K562 (cell line): ENCODE measurements around the gene HJV. TPM values are rescaled to one million over a fixed set of nuclear protein-coding genes. Genes with fewer than 3 reads are reported as not detected.

Experiments used
- CC2D1A ChIP-seq: fragments of 450-650 bp; IDR thresholded peaks from 2 replicates; pipeline ENCODE4 v1.6.1; 2017; ENCODE audit warnings: mild to moderate bottlenecking
- CEBPG ChIP-seq, 3 experiments: fragments of 200-800 bp in 1 of 3; sonication (Bioruptor generic) in 1 of 3; sonication (generic) in 1 of 3; formaldehyde crosslinking in 1 of 3; IDR thresholded peaks in 2 of 3; conservative IDR thresholded peaks in 1 of 3; 2 replicates each; pipeline versions ENCODE4 v1.6.1 to v1.8.0; 2016 to 2022; ENCODE audit warnings: missing compliant biosample characterization in 2 of 3, missing genetic modification characterization in 2 of 3, mild to moderate bottlenecking in 1 of 3, missing genetic modification reagents in 1 of 3
- LARP7 ChIP-seq: fragments of 450-650 bp; IDR thresholded peaks from 2 replicates; pipeline ENCODE4 v1.6.1; 2016
- REST ChIP-seq, 2 experiments: fragments of 450-650 bp; formaldehyde crosslinking in 1 of 2; IDR thresholded peaks; 2 replicates each; pipeline versions ENCODE4 v1.4.0 to v1.6.1; 2014 to 2020; ENCODE audit warnings: mild to moderate bottlenecking in 2 of 2, borderline replicate concordance in 1 of 2, low read depth in 1 of 2
- SNAPC5 ChIP-seq: fragments of 250-450 bp; sonication (Bioruptor Pico); IDR thresholded peaks from 2 replicates; pipeline ENCODE4 v1.8.0; 2021; ENCODE audit warnings: moderate library complexity, mild to moderate bottlenecking, inconsistent platforms
- SRSF7 ChIP-seq: fragments of 200-400 bp; formaldehyde crosslinking; optimal IDR thresholded peaks from 2 replicates; pipeline ENCODE3; 2017; ENCODE audit warnings: mild to moderate bottlenecking, low read depth, low read length
- ZKSCAN1 ChIP-seq: fragments of 150-350 bp; IDR thresholded peaks from 2 replicates; pipeline ENCODE4 v1.6.1; 2016; ENCODE audit warnings: low read depth, low read length
- ZNF407 ChIP-seq: fragments of 450-650 bp; IDR thresholded peaks from 2 replicates; pipeline ENCODE4 v1.6.1; 2016; ENCODE audit warnings: low read depth
- polyA plus RNA-seq, 8 experiments: library from polyadenylated mRNA; depleted of rRNA in 4 of 8; stranded (reverse) in 5 of 8; unstranded in 3 of 8; fragments of >200 nt; fragmentation: Nextera tagmentation in 2 of 8; fragmentation: Illumina TruSeq in 1 of 8; extraction: Ambion mirVana in 2 of 8; extraction: Trizol in 1 of 8; gene quantifications; 2 replicates each; pipeline versions ENCODE4 v1.2.1 to v1.2.3, GENCODE V29; 2011 to 2014; ENCODE audit warnings: inconsistent platforms in 1 of 8, missing spikeins in 1 of 8
- total RNA-seq, 7 experiments: library from RNA; depleted of rRNA in 6 of 7; stranded (reverse); fragments of >200 nt in 6 of 7; fragmentation: Illumina TruSeq in 2 of 7; extraction: Trizol in 2 of 7; gene quantifications; 2 replicates each; pipeline versions ENCODE4 v1.2.1 to v1.2.3, GENCODE V29; 2011 to 2021; ENCODE audit warnings: low replicate concordance in 1 of 7

Gene HJV
- total and polyA plus RNA-seq, 9 of the 15 experiments (the other 6 are each of a cell fraction or from before 2014, with no cell fraction given) = 1.0 to 6.6 (median 2.4) TPM

- TF ChIP-seq ZNF407 (peak; percentile 21; the same call in 1 of the 2 replicates), SRSF7 (no peak), ZKSCAN1 (0 out of 2 replicates have a peak, but pooled peaks have one; percentile 13), CEBPG (CRISPR knock-in tag; IDR thresholded peaks at IDR 0.05) (no peak), CEBPG (tag; conservative IDR thresholded peaks at IDR 0.05 in 1 of 2, IDR thresholded peaks at IDR 0.05 in 1 of 2) (peak in 1 of 2 experiments; percentile 62; a peak in 1 of 4 replicates), REST (IDR thresholded peaks at IDR 0.05; ENCODE audit: borderline replicate concordance) (peak; percentile 90), REST (CRISPR knock-in tag; IDR thresholded peaks at IDR 0.05; ENCODE audit: low read depth) (no peak), CC2D1A (peak; percentile 78), LARP7 (0 out of 2 replicates have a peak, but pooled peaks have one; percentile 32), SNAPC5 (CRISPR knock-in tag) (no peak)
These were observed 43.8 kb downstream of the HJV start (continued) for GRCh38 chr1:145977486-145978470.
